ENCODE results near the gene CD151. TPM values are rescaled to one million over a fixed set of nuclear protein-coding genes. Genes with fewer than 3 reads are reported as not detected.

The CD151 gene
- polyA plus RNA-seq, 4 donors = 187 to 359 (median 284) TPM

- FAIRE-seq = no peak
- 83 to 86% (median 83%) methylated on average over 9 of the region's 9 CpGs for WGBS, 3 donors
Measured at GRCh38 chr11:813456-814096, 19.2 kb upstream of the CD151 start.

GRCh38 chr11:815675-816432 lies 16.9 kb upstream of the CD151 start:
- H3K4me1 ChIP-seq (ENCODE audit: control insufficient read depth in 3 of 3, insufficient read depth in 2 of 3, low read depth in 1 of 3, low read length in 2 of 3) = peaks cover 0 to 20% (median 0%) of the 10 kb centered on the region in 3 donors
- H3K36me3 ChIP-seq (ENCODE audit: control insufficient read depth in 3 of 3, insufficient read depth in 2 of 3, low read depth in 1 of 3, low read length in 3 of 3) = peaks cover 17 to 62% (median 18%) of the 10 kb centered on the region in 3 donors
- H3K9me3 ChIP-seq (ENCODE audit: control insufficient read depth in 2 of 2, insufficient read depth in 1 of 2, low read depth in 1 of 2, low read length in 1 of 2) = no peaks in the 10 kb centered on the region
- H3K4me3 ChIP-seq (ENCODE audit: low read depth in 1 of 3, low read length in 3 of 3) = no peak overlapping the region
- no peak overlapping the region for H3K27ac ChIP-seq (ENCODE audit: low read depth in 1 of 3, low read length in 2 of 3)
- WGBS, 3 donors = 80 to 87% (median 86%) methylated on average over 11 of the region's 11 CpGs
- FAIRE-seq (no peak), DNase-seq (no peak)
- no peaks in the 10 kb centered on the region for H3K27me3 ChIP-seq (ENCODE audit: control insufficient read depth in 3 of 3, insufficient read depth in 3 of 3, low read length in 3 of 3)

More at GRCh38 chr11:813456-814096, 19.2 kb upstream of the CD151 start:
- Histone ChIP-seq H3K4me1 (ENCODE audit: control insufficient read depth in 3 of 3, insufficient read depth in 2 of 3, low read depth in 1 of 3, low read length in 2 of 3) (peaks cover 0 to 15% (median under 1%) of the 10 kb centered on the region in 3 donors), H3K27me3 (ENCODE audit: control insufficient read depth in 3 of 3, insufficient read depth in 3 of 3, low read length in 3 of 3) (no peaks in the 10 kb centered on the region), H3K27ac (ENCODE audit: low read depth in 1 of 3, low read length in 2 of 3) (no peak overlapping the region), H3K4me3 (ENCODE audit: low read depth in 1 of 3, low read length in 3 of 3) (no peak overlapping the region), H3K9me3 (ENCODE audit: control insufficient read depth in 2 of 2, insufficient read depth in 1 of 2, low read depth in 1 of 2, low read length in 1 of 2) (no peaks in the 10 kb centered on the region), H3K36me3 (ENCODE audit: control insufficient read depth in 3 of 3, insufficient read depth in 2 of 3, low read depth in 1 of 3, low read length in 3 of 3) (peaks cover 17 to 62% (median 18%) of the 10 kb centered on the region in 3 donors)
- DNase-seq = no peak

GRCh38 chr11:816433-816779 lies 16.3 kb upstream of the CD151 start:
- Histone ChIP-seq H3K27ac (ENCODE audit: low read depth in 1 of 3, low read length in 2 of 3) (no peak overlapping the region), H3K27me3 (ENCODE audit: control insufficient read depth in 3 of 3, insufficient read depth in 3 of 3, low read length in 3 of 3) (no peaks in the 10 kb centered on the region), H3K4me3 (ENCODE audit: low read depth in 1 of 3, low read length in 3 of 3) (no peak overlapping the region), H3K36me3 (ENCODE audit: control insufficient read depth in 3 of 3, insufficient read depth in 2 of 3, low read depth in 1 of 3, low read length in 3 of 3) (peaks cover 17 to 62% (median 18%) of the 10 kb centered on the region in 3 donors), H3K4me1 (ENCODE audit: control insufficient read depth in 3 of 3, insufficient read depth in 2 of 3, low read depth in 1 of 3, low read length in 2 of 3) (peaks cover 0 to 19% (median 0%) of the 10 kb centered on the region in 3 donors), H3K9me3 (ENCODE audit: control insufficient read depth in 2 of 2, insufficient read depth in 1 of 2, low read depth in 1 of 2, low read length in 1 of 2) (no peaks in the 10 kb centered on the region)
- FAIRE-seq (no peak), DNase-seq (no peak)
- WGBS, 3 donors = 80 to 86% (median 83%) methylated on average over 11 of the region's 11 CpGs

- H3K27me3 ChIP-seq (ENCODE audit: control insufficient read depth in 3 of 3, insufficient read depth in 3 of 3, low read length in 3 of 3) = no peaks in the 10 kb centered on the region
- peak; percentile 85 to 93 for DNase-seq
- no peak for FAIRE-seq
Measured at GRCh38 chr11:818396-819128, 14.2 kb upstream of the CD151 start, which contains the start of gene PNPLA2. TSS of gene PNPLA2 (plus strand) at chr11:818914. CDS start at chr11:819719, 805 bp downstream.

DNA sequence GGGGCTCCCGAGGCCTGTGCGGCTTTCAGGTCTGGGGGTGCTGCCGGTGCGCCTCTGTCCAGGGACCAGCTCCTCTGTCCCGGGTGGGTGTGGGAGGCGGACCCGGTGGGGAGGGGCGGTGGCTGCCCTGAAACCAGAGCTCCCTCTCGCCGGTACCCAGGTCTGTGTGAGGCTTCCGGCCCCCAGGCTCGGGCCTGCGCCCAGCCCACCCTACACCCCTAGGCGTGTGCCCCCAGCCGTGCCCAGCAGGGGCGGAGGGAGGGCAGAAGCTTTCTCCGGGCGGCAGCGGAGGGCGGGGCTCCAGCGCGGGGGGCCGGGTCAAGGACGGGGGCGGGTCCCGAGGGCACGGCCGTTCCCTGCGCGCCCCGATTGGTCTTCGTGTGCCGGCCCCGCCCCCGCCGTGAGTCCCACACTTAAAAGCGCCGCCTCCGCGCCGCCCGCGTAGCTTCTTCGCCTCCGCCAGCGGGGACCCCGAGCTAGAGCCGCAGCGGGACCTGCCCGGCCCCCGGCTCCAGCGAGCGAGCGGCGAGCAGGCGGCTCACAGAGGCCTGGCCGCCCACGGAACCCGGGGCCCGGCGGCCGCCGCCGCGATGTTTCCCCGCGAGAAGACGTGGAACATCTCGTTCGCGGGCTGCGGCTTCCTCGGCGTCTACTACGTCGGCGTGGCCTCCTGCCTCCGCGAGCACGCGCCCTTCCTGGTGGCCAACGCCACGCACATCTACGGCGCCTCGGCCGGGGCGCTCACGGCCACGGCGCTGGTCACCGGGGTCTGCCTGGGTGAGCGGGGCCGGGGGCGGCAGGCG lies 13.4 kb upstream of the CD151 start:
- H3K36me3 ChIP-seq (ENCODE audit: control insufficient read depth in 3 of 3, insufficient read depth in 2 of 3, low read depth in 1 of 3, low read length in 3 of 3) = peaks cover 8 to 62% (median 9%) of the 10 kb centered on the region in 3 donors
- peak overlapping the region; percentile 77 to 96 (median 83) for H3K4me3 ChIP-seq (ENCODE audit: low read depth in 1 of 3, low read length in 3 of 3)
- H3K27me3 ChIP-seq (ENCODE audit: control insufficient read depth in 3 of 3, insufficient read depth in 3 of 3, low read length in 3 of 3) = no peaks in the 10 kb centered on the region
- H3K27ac ChIP-seq (ENCODE audit: low read depth in 1 of 3, low read length in 2 of 3) = peak overlapping the region; percentile 98 to 99 (median 98)
- DNase-seq = peak; percentile 93 to 95
- WGBS, 3 donors = 0 to 1% (median 0%) methylated on average over 29 to 96 of the region's 96 CpGs
- FAIRE-seq = no peak
- H3K9me3 ChIP-seq (ENCODE audit: control insufficient read depth in 2 of 2, insufficient read depth in 1 of 2, low read depth in 1 of 2, low read length in 1 of 2) = no peaks in the 10 kb centered on the region
- peaks cover 0 to 31% (median 0%) of the 10 kb centered on the region in 3 donors for H3K4me1 ChIP-seq (ENCODE audit: control insufficient read depth in 3 of 3, insufficient read depth in 2 of 3, low read depth in 1 of 3, low read length in 2 of 3)

More at GRCh38 chr11:818396-819128, 14.2 kb upstream of the CD151 start, which contains the start of gene PNPLA2:
- WGBS, 3 donors = 8 to 20% (median 17%) methylated on average over 20 of the region's 20 CpGs
- peak within 1 kb of the TSS; percentile 98 to 99 (median 98) for H3K27ac ChIP-seq (ENCODE audit: low read depth in 1 of 3, low read length in 2 of 3)
- H3K36me3 ChIP-seq (ENCODE audit: control insufficient read depth in 3 of 3, insufficient read depth in 2 of 3, low read depth in 1 of 3, low read length in 3 of 3) = peaks cover 5 to 62% (median 9%) of the 10 kb centered on the region in 3 donors
- H3K4me1 ChIP-seq (ENCODE audit: control insufficient read depth in 3 of 3, insufficient read depth in 2 of 3, low read depth in 1 of 3, low read length in 2 of 3) = peaks cover 0 to 26% (median 0%) of the 10 kb centered on the region in 3 donors
- H3K9me3 ChIP-seq (ENCODE audit: control insufficient read depth in 2 of 2, insufficient read depth in 1 of 2, low read depth in 1 of 2, low read length in 1 of 2) = no peaks in the 10 kb centered on the region
- H3K4me3 ChIP-seq (ENCODE audit: low read depth in 1 of 3, low read length in 3 of 3) = peak within 1 kb of the TSS; percentile 77 to 96 (median 83)

DNA sequence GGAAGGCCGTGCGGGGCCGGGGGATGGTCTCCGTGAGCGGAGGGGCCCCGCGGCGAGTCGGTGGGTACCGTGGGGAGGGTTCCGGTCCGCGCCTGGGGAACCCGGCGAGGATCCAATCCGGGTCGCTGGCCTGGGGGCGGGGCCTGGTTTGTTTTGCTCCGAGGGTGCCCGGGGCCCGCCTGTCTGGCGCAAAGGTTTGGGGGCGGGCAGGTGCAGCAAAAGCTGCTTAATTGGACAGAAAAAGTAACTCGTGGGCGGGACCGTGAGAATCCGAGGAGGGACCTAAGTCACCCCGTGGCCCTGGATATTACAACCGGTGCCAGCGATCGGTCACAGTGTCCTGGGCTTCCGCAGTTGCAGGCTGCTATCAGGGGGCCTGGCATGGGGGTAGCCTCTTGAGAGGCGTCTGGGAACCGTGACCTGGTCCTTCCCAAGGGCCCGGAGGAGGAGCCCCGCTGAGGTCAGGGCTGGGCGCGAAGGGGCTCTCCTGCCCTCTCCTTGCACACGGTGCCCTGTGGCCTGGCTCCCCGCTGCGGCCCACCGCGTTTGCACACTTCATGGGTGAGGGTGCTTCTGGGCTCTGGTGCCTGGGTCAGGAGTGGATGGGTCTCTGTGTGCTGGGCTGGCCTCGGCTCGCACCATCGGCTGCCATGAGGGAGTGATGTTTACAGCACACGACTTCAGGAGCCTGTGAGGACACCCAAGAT lies 12.7 kb upstream of the CD151 start:
- peak overlapping the region; percentile 77 to 96 (median 83) for H3K4me3 ChIP-seq (ENCODE audit: low read depth in 1 of 3, low read length in 3 of 3)
- H3K4me1 ChIP-seq (ENCODE audit: control insufficient read depth in 3 of 3, insufficient read depth in 2 of 3, low read depth in 1 of 3, low read length in 2 of 3) = peaks cover 0 to 36% (median 0%) of the 10 kb centered on the region in 3 donors
- peaks cover 6 to 64% (median 13%) of the 10 kb centered on the region in 3 donors for H3K36me3 ChIP-seq (ENCODE audit: control insufficient read depth in 3 of 3, insufficient read depth in 2 of 3, low read depth in 1 of 3, low read length in 3 of 3)
- H3K27me3 ChIP-seq (ENCODE audit: control insufficient read depth in 3 of 3, insufficient read depth in 3 of 3, low read length in 3 of 3) = no peaks in the 10 kb centered on the region
- H3K27ac ChIP-seq (ENCODE audit: low read depth in 1 of 3, low read length in 2 of 3) = peak overlapping the region; percentile 91 to 98 (median 98)
- FAIRE-seq (no peak), DNase-seq (peak; percentile 94 to 97)
- H3K9me3 ChIP-seq (ENCODE audit: control insufficient read depth in 2 of 2, insufficient read depth in 1 of 2, low read depth in 1 of 2, low read length in 1 of 2) = no peaks in the 10 kb centered on the region
- WGBS, 3 donors = 2 to 4% (median 3%) methylated on average over 42 to 47 of the region's 47 CpGs

GRCh38 chr11:820655-821511 lies 11.9 kb upstream of the CD151 start:
- FAIRE-seq = no peak

More at GRCh38 chr11:820655-821511, 11.9 kb upstream of the CD151 start:
- Histone ChIP-seq H3K4me3 (ENCODE audit: low read depth in 1 of 3, low read length in 3 of 3) (peak overlapping the region; percentile 77 to 96 (median 83)), H3K4me1 (ENCODE audit: control insufficient read depth in 3 of 3, insufficient read depth in 2 of 3, low read depth in 1 of 3, low read length in 2 of 3) (peaks cover 0 to 44% (median 0%) of the 10 kb centered on the region in 3 donors), H3K9me3 (ENCODE audit: control insufficient read depth in 2 of 2, insufficient read depth in 1 of 2, low read depth in 1 of 2, low read length in 1 of 2) (no peaks in the 10 kb centered on the region), H3K27ac (ENCODE audit: low read depth in 1 of 3, low read length in 2 of 3) (peak overlapping the region; percentile 91 to 98 (median 94)), H3K36me3 (ENCODE audit: control insufficient read depth in 3 of 3, insufficient read depth in 2 of 3, low read depth in 1 of 3, low read length in 3 of 3) (peaks cover 6 to 64% (median 13%) of the 10 kb centered on the region in 3 donors), H3K27me3 (ENCODE audit: control insufficient read depth in 3 of 3, insufficient read depth in 3 of 3, low read length in 3 of 3) (no peaks in the 10 kb centered on the region)
- WGBS, 3 donors = 26 to 48% (median 46%) methylated on average over 10 to 11 of the region's 11 CpGs
- peak; percentile 73 to 94 for DNase-seq
